GM21423 (cell line): Measurements from ENCODE around the gene ZNF621.
"Not testable (repeated sequence)": the region's sequence is repeated elsewhere in the genome, so short reads cannot be mapped to it uniquely, and the experiment has no call there.

Source experiments
- ATAC-seq: cut with Tn5 transposase; IDR thresholded peaks from one replicate; pipeline ENCODE4 v1.9.1; 2021; ENCODE audit warnings: mild to moderate bottlenecking, moderate library complexity; ENCODE audit not compliant: unreplicated experiment

The ZNF621 gene

DNA sequence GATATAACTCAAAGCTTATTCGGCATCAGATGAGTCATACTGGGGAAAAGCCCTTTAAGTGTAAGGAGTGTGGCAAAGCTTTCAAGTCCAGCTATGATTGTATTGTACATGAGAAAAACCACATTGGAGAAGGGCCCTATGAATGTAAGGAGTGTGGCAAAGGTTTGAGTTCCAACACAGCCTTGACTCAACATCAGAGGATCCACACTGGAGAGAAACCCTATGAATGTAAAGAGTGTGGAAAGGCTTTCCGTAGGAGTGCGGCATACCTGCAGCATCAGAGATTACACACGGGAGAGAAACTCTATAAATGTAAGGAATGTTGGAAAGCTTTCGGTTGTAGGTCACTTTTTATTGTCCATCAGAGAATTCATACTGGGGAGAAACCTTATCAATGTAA lies 7.5 kb downstream of the ZNF621 start:
- ATAC-seq: no peak

DNA sequence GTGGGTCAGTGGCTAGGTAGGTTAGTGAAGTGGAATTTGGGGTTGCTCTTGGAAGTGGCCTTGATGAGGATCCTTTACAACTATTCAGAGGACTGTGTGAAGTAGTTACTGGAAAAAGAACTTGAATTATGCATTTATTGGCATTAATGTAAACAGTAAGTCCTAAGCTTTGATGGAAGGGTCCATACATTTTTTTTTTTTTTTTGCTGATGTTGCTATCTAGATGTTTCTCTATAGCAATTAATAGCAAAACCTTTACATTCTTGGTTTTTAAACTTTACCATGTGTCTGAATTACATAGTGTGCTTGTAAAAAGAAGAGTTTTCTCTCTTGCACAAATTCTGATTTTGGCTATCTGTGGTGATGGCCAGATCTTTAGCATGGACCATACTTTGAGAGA lies 9.5 kb downstream of the ZNF621 start:
- no peak for ATAC-seq

DNA sequence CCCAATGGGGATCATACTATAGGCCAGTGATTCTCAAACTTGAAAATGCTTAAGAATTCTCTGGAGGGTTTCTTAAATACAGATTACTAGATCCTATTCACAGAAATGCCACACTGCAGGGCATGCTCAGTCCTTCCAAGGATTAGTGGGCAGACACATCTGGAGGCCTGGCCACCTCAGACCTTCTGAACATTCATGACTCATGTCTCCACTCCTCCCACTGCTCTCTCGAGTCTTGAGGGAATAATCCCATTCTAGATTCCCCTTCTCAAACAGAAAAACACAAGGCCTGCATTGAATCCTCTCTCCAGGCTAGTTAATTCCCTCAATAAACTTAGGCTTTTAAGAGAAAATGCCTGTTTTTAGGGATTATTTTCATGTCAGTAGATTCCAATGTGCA lies 22.1 kb downstream of the ZNF621 start:
- no peak for ATAC-seq

DNA sequence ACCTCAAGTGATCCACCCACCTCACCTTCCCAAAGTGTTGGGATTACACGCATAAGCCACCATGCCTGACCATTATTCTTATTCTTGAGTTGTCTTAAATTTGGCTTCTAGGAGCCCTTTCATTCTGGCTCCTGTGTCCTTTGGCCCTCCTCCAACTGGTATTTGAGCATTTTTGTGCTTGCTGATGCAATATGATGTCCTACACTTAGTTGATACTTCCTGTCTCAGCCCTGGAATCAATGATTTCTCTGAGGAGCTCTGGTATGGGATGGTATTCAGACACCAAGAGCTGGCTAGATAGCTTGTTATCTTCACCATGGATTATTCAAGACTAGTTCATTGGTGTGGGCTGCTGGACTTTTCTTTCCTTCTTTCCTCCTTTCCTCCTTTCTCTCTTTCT lies 25.4 kb downstream of the ZNF621 start:
- no peak for ATAC-seq

DNA sequence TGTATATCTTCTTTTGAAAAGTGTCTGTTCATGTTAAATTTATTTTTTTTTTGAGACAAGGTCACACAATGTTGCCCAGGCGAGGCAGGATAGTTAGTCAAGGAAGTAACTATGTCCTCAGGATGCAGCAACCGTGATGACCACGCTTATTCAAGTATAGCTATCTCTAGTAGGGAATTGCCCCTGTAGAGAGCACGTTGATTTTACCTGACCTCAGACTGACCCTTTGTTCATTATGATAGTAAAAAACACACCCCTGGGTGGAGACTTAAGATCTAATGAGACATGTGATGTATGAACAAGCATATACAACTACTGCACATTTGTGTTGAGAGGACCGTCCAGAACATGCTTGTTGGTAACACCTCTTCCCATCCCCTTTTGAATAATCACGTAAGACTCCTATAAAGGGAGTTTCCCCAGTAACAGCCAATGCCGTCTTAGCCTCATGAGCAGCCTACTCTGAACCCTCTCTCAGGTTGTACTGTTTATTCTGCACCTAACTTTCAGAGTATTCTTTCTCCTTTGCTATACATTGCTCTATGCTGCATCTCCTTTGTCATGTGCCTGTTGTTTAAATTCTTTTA lies 32.9 kb downstream of the ZNF621 start:
- no peak for ATAC-seq

DNA sequence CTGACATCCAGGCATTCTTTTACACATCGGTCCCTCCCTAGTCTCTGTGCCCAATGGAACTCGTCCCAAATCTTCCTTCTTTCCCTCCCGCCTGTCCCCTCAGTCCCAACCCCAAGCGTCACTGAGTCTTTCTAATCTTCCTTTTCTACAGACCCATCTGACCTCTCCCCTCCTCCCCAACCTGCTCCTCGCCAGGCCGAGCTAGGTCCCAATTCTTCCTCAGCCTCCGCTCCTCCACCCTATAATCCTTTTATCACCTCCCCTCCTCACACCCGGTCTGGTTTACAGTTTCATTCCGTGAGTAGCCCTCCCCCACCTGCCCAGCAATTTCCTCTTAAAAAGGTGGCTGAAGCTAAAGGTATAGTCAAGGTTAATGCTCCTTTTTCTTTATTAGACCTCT lies 37.7 kb downstream of the ZNF621 start:
- not testable (repeated sequence) for ATAC-seq

DNA sequence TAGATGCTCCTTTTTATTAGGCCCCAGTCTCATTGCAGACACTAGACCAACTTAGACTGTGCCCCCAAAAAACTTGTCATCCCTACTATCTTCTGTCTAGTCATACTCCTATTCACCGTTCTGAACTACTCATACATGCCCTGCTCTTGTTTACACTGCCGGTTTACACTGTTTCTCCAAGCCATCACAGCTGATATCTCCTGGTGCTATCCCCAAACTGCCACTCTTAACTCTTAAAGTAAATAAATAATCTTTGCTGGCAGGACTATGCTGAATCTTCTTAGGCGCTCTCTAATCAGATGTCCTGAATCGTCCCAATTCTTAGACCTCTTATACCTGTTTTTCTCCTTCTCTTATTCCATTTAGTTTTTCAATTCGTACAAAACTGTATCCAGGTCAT lies 40.9 kb downstream of the ZNF621 start:
- ATAC-seq: not testable (repeated sequence)

DNA sequence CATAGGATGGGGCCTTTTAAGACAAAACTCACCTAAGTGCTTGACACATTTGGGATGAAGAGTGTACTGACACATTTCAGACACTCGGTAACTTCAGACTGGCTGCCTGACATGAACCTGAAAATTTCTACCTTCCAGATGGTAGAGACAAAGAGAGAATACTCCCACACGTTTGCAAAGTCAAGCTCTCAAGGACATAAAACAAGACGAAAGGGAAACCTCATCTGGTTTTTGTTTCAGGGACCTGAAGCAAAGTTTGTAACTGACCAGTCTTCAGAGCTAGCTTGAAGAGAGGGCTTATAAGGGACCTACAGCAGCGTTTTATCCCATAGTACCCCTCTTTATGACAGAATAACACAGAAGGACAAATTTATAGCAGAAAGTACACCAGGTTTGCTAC lies 41.9 kb downstream of the ZNF621 start:
- ATAC-seq: no peak

DNA sequence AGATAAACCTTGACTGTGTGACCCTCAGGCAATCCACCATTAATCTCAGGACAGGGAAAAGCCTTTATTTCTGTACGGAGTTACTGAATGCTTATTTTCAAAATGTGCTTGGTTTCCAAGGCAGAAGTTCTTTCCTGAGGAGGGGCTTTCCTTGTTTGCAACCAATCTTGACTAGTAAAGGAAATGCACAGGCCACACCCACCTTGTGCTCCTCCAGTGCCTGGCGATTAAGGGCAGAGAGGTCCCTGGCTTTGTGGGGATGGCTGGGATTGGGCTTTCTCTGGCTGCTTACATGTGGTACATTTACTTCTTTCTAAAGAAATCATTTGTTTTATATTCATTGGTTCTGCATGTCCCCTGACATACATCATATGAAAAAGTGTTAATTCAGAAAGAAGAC lies 47.8 kb downstream of the ZNF621 start:
- ATAC-seq: no peak

DNA sequence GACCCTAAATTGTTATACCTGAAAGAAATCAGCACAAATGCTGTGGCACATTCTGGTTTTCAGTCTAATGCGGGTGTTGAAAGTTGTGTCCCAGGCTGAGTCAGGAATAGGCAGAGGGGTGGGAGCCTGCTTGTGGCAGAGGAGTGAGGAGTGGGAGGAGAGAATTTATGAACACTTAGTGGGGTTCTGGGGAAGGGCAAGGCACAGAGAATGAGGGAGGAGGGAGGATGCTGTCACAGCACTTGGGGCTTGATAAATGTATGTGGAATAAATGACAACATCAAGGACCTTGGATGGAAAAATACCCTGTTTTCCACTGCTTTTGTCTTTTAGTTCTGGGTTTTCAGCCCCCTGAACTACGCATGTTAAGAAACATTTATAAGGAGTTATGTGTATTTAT lies 49.3 kb downstream of the ZNF621 start:
- ATAC-seq: no peak

DNA sequence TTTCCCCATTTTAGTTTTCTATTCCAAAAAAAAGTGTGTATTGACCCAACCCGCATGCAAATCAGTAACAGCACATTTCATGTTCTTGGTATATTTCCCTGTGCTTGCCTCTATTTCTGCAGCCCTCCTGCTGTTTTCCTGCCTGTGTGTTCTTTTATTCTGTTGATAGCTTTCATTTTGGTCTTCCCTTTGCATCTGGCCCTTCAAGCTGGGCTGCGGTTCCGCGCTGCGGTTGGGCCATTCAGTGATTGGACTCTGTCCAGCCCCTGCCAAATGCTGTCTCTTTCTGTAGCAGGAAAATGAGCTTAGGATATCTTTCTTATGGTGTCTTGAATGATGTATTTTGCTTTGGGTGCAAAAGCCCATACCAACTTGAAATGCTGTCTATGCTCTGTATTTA lies 49.9 kb downstream of the ZNF621 start:
- no peak for ATAC-seq

DNA sequence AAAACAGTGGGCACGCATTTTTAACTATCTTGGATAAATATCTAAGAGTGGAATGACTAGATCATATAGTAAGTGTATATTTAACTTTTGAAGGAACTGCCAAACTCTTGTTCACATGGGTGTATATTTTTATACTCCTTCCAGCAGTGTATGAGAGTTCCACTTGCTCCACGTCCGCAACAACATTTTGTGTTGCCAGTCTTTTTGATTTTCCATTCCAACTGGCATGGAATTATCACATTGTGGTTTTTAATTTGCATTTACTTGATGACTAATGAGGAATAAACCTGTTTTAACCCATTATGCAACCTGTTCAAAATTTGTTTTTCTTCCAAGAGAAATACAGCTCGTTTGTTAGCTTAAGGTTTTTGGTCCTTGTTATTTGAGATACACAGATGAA lies 51.6 kb downstream of the ZNF621 start:
- no peak for ATAC-seq

DNA sequence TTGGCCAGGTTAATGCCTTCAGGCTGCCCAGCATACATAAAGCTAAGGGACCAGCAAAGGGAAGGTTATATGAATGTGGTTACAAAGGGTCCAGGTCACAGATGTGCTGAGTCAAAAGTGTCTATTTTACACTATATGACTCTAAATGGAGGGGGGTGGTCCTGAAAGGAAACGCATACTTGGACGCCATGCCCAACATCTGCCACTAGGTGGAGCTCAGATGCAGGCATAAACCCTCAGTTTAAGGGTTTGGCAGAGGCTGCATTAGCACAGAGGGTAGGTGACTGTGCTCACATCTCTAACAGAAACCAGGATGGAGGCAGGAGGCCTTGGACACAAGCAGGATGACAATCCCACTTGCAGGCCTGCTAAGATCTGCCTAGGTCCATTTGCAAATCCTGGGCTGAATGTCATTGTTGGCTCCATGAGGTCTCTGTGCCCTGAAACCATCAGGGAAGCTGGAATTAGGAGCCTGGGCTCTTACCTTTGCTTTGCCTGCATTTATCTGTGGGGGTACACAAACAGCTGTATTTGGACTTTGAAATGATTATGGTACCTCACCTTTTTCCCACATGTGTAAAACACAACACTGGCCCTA lies 55.8 kb downstream of the ZNF621 start:
- no peak for ATAC-seq

DNA sequence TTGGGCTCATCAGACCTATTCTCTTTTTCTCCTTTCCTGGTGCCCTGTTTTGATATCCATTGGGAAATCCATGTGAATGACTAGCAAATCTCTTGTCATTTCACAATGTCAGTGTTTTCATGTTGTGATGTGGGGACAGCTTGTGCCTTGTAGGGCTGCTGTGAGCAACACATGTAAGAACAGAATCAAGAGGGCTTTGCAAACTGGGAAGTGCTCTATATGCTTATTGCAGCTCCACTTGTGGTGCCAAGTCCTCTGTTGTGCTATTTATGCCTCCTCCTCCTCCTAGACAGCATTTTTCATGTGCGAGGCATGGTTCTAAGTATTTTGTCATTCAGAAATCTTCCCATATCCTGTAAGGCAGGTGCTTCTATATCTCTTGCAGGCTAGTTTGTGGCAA lies 56.4 kb downstream of the ZNF621 start:
- ATAC-seq: no peak

DNA sequence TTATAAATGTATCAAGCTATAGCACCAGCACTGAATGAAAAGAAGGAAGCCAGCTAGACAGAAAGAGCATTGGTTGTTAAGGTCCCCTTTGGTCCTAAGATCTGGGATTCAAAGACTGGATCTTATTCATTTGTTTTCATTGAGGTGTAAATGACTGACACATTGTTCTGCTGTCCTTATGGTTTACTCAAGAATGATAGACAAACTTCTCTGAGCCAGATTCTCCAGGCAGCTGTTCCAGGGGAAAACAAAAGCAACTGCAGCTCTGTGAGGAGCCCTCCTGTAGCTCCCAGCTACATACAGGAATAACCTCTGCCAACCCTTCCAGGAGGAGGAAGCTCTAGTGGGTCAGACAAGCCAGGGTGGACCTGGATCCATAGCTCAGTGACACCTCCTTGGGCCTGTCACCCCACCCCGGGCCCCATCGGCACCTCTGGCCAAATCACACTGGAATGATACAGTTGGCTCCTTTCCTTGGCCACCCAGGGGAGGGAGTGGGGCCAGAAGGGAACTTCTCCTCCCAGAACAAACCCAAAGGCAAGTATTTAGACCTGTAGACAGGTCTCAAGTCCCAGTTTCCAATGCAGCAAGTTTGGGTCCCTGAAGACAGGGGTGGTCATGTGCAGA lies 57.8 kb downstream of the ZNF621 start:
- ATAC-seq: no peak

DNA sequence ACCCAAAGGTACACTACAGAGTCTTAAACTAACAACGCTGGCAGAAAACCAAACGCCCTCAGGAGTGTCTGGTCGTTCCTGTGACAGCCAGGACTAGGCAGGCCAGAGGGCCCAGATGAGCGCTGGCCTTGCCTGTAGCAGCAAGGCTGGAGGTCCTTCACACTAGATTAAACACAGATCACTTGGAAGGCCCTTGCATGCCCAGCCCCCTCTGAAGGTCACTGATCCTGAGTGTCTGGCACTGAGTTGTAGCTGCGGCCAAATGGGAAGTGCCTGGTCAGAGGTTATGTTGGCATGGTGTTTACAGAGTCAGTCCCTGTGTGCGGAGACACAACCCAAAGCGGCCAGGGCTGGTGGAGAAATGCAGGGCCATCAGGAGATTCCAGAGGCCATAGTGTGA lies 58.9 kb downstream of the ZNF621 start:
- ATAC-seq: no peak

DNA sequence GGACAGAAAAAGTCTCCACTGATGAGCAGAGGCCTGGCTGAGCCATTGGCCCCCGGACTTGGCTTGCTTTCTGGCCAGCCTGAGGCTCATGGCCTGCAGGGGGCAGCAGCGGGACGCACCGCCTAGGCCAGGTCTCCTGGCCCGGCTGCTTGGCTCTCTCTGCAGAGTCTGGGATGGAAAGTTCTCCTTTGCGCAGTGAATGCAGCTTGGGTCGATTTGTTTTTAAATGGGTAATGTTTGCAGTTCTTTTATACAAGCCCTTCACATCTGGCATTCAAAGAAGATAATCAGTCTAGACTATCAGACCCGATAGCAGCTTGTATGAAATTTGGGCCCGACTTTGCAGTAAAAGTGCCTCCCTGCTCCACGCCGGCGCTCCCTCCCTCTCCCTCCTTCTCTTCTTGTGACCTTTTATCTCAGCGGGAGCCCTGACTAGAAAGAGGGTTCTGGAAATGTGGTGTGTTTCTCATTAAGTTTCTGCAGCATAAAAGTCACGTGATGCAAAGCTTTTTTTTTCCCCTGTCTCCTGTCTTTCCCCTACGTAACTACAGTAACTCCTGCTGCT lies 59.9 kb downstream of the ZNF621 start:
- ATAC-seq: peak; percentile 53

DNA sequence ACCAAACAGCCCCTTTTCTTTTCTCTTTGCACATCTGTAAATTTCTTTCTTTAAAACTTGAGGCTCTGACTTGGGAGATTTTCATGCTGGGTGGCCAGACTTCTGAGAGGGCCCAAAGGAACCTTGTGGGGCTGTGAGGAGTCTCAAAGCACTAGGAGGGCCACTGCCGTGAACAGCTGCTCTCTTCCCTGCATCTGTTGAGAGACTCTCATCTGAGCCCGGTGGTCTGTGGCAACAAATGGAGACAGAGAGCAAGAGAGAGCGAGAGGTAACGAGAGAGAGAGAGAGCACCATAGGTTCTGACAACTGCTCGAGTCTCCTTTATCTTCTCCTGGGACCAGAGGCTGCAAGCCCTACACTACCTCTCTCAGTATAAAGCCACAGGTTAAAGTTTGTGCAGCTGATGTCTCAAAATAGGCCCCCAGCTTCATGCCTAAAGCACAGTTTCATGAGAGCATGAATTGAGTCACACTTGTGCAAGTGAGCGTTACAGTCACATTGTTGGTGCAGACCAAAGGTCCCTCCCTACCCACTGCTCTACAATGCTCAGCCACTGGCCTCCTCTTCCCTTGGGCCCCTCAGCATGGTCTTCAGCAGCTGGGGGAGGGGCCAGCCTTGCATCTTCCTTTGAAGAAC lies 60.7 kb downstream of the ZNF621 start:
- no peak for ATAC-seq

DNA sequence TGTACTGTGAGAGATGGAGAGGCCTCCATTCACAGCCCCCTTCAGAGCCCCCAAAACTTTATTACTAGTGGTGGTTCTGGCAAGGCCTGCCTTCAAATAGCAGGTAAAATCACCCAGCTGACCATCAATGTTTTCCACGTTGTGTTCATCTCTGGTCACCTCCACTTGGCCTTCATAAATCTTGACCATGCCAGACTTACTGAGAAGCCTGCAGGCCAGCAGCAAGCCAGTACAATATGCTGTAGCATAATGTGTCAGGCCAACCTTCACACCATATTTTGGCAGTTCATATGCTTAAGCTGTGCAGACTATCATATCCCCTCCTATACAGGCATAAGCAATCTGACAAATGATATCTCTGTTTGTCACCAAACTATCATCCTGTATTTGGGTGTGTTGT lies 62.1 kb downstream of the ZNF621 start:
- no peak for ATAC-seq

DNA sequence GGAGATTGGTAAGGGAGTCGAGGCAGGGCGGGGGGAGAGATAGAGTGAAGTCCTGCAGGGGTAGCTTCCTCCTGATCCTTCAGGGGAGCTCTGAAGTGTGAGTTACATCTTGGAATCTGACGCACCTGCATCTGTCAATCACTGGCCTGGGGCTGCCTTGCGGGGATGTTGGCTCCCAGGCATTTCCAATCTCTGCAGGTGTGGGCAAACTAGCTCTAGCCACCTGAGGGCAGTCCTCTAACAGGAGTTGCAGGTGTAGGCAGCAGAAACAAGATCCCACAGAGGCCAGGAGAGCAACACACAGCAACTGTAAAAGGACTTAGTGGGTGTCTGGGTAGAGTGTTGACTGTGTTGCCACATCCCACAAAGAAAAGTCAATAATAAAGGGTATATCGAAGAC lies 63.6 kb downstream of the ZNF621 start:
- ATAC-seq: no peak
